GM12878 (cell line): ENCODE data around the gene POLN.

Experiments
- BMI1 ChIP-seq: fragments of 450-650 bp; IDR thresholded peaks from 2 replicates; pipeline ENCODE4 v1.6.1; 2016; ENCODE audit warnings: mild to moderate bottlenecking, moderate library complexity, borderline replicate concordance
- CTCF ChIP-seq, 3 experiments: IDR thresholded peaks in 2 of 3; conservative IDR thresholded peaks in 1 of 3; 2 replicates each; pipeline ENCODE4 v1.5.1; 2011; ENCODE audit warnings: low read depth in 3 of 3, low read length in 3 of 3, mild to moderate bottlenecking in 3 of 3, control low read depth in 2 of 3, moderate library complexity in 2 of 3, inconsistent platforms in 1 of 3, mixed read lengths in 1 of 3; ENCODE audit not compliant: control insufficient read depth in 2 of 3, insufficient read depth in 1 of 3; ENCODE audit errors: extremely low read depth in 1 of 3
- FOS ChIP-seq: IDR thresholded peaks from 3 replicates; pipeline ENCODE4 v1.6.1; 2011; ENCODE audit warnings: borderline replicate concordance; ENCODE audit not compliant: insufficient read length; ENCODE audit errors: extremely low read depth
- LARP7 ChIP-seq: fragments of 450-650 bp; IDR thresholded peaks from 2 replicates; pipeline ENCODE4 v1.6.1; 2017; ENCODE audit warnings: mild to moderate bottlenecking
- SRF ChIP-seq, 2 experiments: IDR thresholded peaks; 2 replicates each; pipeline ENCODE4 v1.6.1; 2011; ENCODE audit warnings: low read depth in 2 of 2, low read length in 2 of 2, mild to moderate bottlenecking in 1 of 2, moderate library complexity in 1 of 2
- ZNF24 ChIP-seq: fragments of 450-650 bp; IDR thresholded peaks from 2 replicates; pipeline ENCODE4 v1.6.1; 2017; ENCODE audit warnings: antibody characterized with exemption, mild to moderate bottlenecking
- TF ChIP-seq, protein P1 (sequence below): IDR thresholded peaks from 2 replicates; pipeline ENCODE4 v1.6.1; 2011; ENCODE audit warnings: borderline replicate concordance, low read depth, mild to moderate bottlenecking, moderate library complexity, low read length; ENCODE audit not compliant: insufficient read depth, poor library complexity, severe bottlenecking

- TF ChIP-seq, protein P1, sequence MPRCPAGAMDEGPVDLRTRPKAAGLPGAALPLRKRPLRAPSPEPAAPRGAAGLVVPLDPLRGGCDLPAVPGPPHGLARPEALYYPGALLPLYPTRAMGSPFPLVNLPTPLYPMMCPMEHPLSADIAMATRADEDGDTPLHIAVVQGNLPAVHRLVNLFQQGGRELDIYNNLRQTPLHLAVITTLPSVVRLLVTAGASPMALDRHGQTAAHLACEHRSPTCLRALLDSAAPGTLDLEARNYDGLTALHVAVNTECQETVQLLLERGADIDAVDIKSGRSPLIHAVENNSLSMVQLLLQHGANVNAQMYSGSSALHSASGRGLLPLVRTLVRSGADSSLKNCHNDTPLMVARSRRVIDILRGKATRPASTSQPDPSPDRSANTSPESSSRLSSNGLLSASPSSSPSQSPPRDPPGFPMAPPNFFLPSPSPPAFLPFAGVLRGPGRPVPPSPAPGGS: no peak
- TF ChIP-seq CTCF (IDR thresholded peaks at IDR 0.05 in 2 of 3, conservative IDR thresholded peaks at IDR 0.05 in 1 of 3; ENCODE audit: control insufficient read depth in 2 of 3, extremely low read depth in 1 of 3, insufficient read depth in 1 of 3, low read depth in 3 of 3, low read length in 3 of 3) (no peak), ZNF24 (no peak), LARP7 (no peak), BMI1 (no peak), FOS (no peak), SRF (IDR thresholded peaks at IDR 0.05; ENCODE audit: low read depth in 2 of 2, low read length in 2 of 2) (no peak)
These were observed 102.9 kb downstream of the POLN start for GRCh38 chr4:2138846-2139500.
